Neural progenitor cell (in vitro differentiated cells): ENCODE measurements around the gene GP2. TPM values are rescaled to one million over a fixed set of nuclear protein-coding genes. Genes with fewer than 3 reads are reported as not detected.

Experiments
- DNase-seq: peaks from one replicate; pipeline ENCODE4 v3.0.0-alpha.2; 2016; ENCODE audit warnings: low spot score
- H2AFZ ChIP-seq: fragments of 200-600 bp; sonication (generic); replicated peaks from 2 replicates; pipeline ENCODE4 v1.6.1; 2016; ENCODE audit warnings: antibody characterized with exemption
- H3F3A ChIP-seq: fragments of 200-600 bp; sonication (generic); 2 replicates; pipeline ENCODE4 v1.6.1; 2016; ENCODE audit warnings: antibody characterized with exemption, low read depth
- H3K27ac ChIP-seq: fragments of 200-600 bp; sonication (generic); 2 replicates; pipeline ENCODE4 v1.5.1; 2016; ENCODE audit warnings: mild to moderate bottlenecking
- H3K27me3 ChIP-seq: fragments of 200-600 bp; sonication (generic); 2 replicates; pipeline ENCODE4 v1.6.1; 2016; ENCODE audit warnings: mild to moderate bottlenecking, moderate library complexity
- H3K36me3 ChIP-seq: fragments of 200-600 bp; sonication (generic); 2 replicates; pipeline ENCODE4 v1.5.1; 2016
- H3K4me1 ChIP-seq: fragments of 200-600 bp; sonication (generic); 2 replicates; pipeline ENCODE4 v1.6.1; 2016; ENCODE audit warnings: mixed run types
- H3K4me2 ChIP-seq: fragments of 200-600 bp; sonication (generic); 2 replicates; pipeline ENCODE4 v1.6.1; 2016
- H3K4me3 ChIP-seq: fragments of 200-600 bp; sonication (generic); 2 replicates; pipeline ENCODE4 v1.5.1; 2016
- H3K79me2 ChIP-seq: fragments of 200-600 bp; sonication (generic); 2 replicates; pipeline ENCODE4 v1.6.1; 2016; ENCODE audit warnings: low read depth
- H3K9ac ChIP-seq: fragments of 200-600 bp; sonication (generic); 2 replicates; pipeline ENCODE4 v1.6.1; 2016
- H3K9me3 ChIP-seq: fragments of 200-600 bp; sonication (generic); 2 replicates; pipeline ENCODE4 v1.5.1; 2016; ENCODE audit warnings: low read depth
- H4K20me1 ChIP-seq: fragments of 200-600 bp; sonication (generic); 2 replicates; pipeline ENCODE4 v1.6.1; 2016; ENCODE audit warnings: low read depth
- H3K27ac Mint-ChIP-seq: 3 replicates; pipeline ENCODE4 v1.8.0; 2021; ENCODE audit warnings: mixed read lengths
- H3K27me3 Mint-ChIP-seq: 2 replicates; pipeline ENCODE4 v1.8.0; 2022; ENCODE audit warnings: low read depth, mild to moderate bottlenecking, inconsistent platforms, moderate library complexity, mixed read lengths; ENCODE audit not compliant: insufficient read depth
- H3K36me3 Mint-ChIP-seq: 3 replicates; pipeline ENCODE4 v1.8.0; 2021; ENCODE audit warnings: mixed read lengths
- H3K4me1 Mint-ChIP-seq: 3 replicates; pipeline ENCODE4 v1.8.0; 2021; ENCODE audit warnings: mixed read lengths
- H3K4me3 Mint-ChIP-seq: 3 replicates; pipeline ENCODE4 v1.8.0; 2021; ENCODE audit warnings: mild to moderate bottlenecking, moderate library complexity, mixed read lengths
- H3K9me3 Mint-ChIP-seq: 3 replicates; pipeline ENCODE4 v1.8.0; 2020; ENCODE audit warnings: mixed read lengths
- CTCF ChIP-seq: fragments of 200-600 bp; sonication (generic); IDR thresholded peaks from 2 replicates; pipeline ENCODE4 v1.5.1; 2017; ENCODE audit warnings: antibody characterized with exemption, mild to moderate bottlenecking
- EZH2 ChIP-seq: fragments of 200-600 bp; sonication (generic); IDR thresholded peaks from 2 replicates; pipeline ENCODE4 v1.6.1; 2017; ENCODE audit warnings: antibody characterized with exemption, mild to moderate bottlenecking, moderate library complexity
- EZH2phosphoT487 ChIP-seq: fragments of 200-600 bp; sonication (generic); IDR thresholded peaks from 2 replicates; pipeline ENCODE4 v1.6.1; 2017; ENCODE audit warnings: antibody characterized with exemption
- total RNA-seq: library from RNA; depleted of rRNA; stranded (reverse); fragments of >200 nt; gene quantifications from 2 replicates; pipeline ENCODE4 v1.2.3, GENCODE V29; 2015; ENCODE audit warnings: low replicate concordance

The GP2 gene
- total RNA-seq, 1 donor from 2014 or later, result not detected

GRCh38 chr16:20329392-20330138 lies 2.3 kb upstream of the GP2 start:
- Mint-ChIP-seq H3K4me1 (peaks cover 10% of the 10 kb centered on the region), H3K4me3 (no peak overlapping the region), H3K27ac (no peak overlapping the region), H3K9me3 (no peaks in the 10 kb centered on the region), H3K36me3 (no peaks in the 10 kb centered on the region), H3K27me3 (peaks cover 12% of the 10 kb centered on the region)
- no peak overlapping the region for H3K27ac ChIP-seq
- no peaks in the 10 kb centered on the region for H3K27me3 ChIP-seq
- no peak overlapping the region for H3K9ac ChIP-seq
- TF ChIP-seq EZH2phosphoT487 (no peak), EZH2 (no peak), CTCF (no peak)
- no peaks in the 10 kb centered on the region for H3K79me2 ChIP-seq
- no peaks in the 10 kb centered on the region for H4K20me1 ChIP-seq
- no peak overlapping the region for H3K4me2 ChIP-seq
- H3K4me3 ChIP-seq, result no peak overlapping the region
- no peaks in the 10 kb centered on the region for H3K9me3 ChIP-seq
- no peak for DNase-seq
- H3F3A ChIP-seq, result no peaks in the 10 kb centered on the region
- H3K36me3 ChIP-seq, result no peaks in the 10 kb centered on the region
- H2AFZ ChIP-seq, result no peak overlapping the region
- H3K4me1 ChIP-seq, result no peaks in the 10 kb centered on the region

- H3K9me3 ChIP-seq, result no peaks in the 10 kb centered on the region
- Mint-ChIP-seq H3K9me3 (no peaks in the 10 kb centered on the region), H3K4me1 (no peaks in the 10 kb centered on the region), H3K36me3 (no peaks in the 10 kb centered on the region), H3K4me3 (no peak overlapping the region), H3K27ac (no peak overlapping the region), H3K27me3 (peaks cover 5% of the 10 kb centered on the region)
- DNase-seq, result no peak
- no peak overlapping the region for H3K4me2 ChIP-seq
- H3K79me2 ChIP-seq, result no peaks in the 10 kb centered on the region
- no peaks in the 10 kb centered on the region for H3K27me3 ChIP-seq
- no peak overlapping the region for H3K27ac ChIP-seq
- no peaks in the 10 kb centered on the region for H4K20me1 ChIP-seq
- no peaks in the 10 kb centered on the region for H3F3A ChIP-seq
- H3K4me3 ChIP-seq, result no peak overlapping the region
- TF ChIP-seq EZH2 (no peak), CTCF (no peak), EZH2phosphoT487 (no peak)
- no peak overlapping the region for H2AFZ ChIP-seq
- no peaks in the 10 kb centered on the region for H3K36me3 ChIP-seq
- no peak overlapping the region for H3K9ac ChIP-seq
- H3K4me1 ChIP-seq, result no peaks in the 10 kb centered on the region
These were observed 992 bp downstream of the GP2 start for GRCh38 chr16:20326321-20326720.

- no peaks in the 10 kb centered on the region for H4K20me1 ChIP-seq
- H3K4me3 Mint-ChIP-seq, result no peak overlapping the region
- H3K27ac Mint-ChIP-seq, result no peak overlapping the region
These were observed 2.3 kb downstream of the GP2 start for GRCh38 chr16:20325005-20325404.

More at GRCh38 chr16:20325005-20325404, 2.3 kb downstream of the GP2 start:
- Histone ChIP-seq H3K9me3 (no peaks in the 10 kb centered on the region), H3F3A (no peaks in the 10 kb centered on the region), H3K9ac (no peak overlapping the region), H3K79me2 (no peaks in the 10 kb centered on the region), H3K36me3 (no peaks in the 10 kb centered on the region), H3K4me1 (no peaks in the 10 kb centered on the region), H2AFZ (no peak overlapping the region), H3K4me2 (no peak overlapping the region), H3K4me3 (no peak overlapping the region), H3K27ac (no peak overlapping the region), H3K27me3 (no peaks in the 10 kb centered on the region)
- Mint-ChIP-seq H3K36me3 (no peaks in the 10 kb centered on the region), H3K4me1 (no peaks in the 10 kb centered on the region), H3K27me3 (peaks cover 8% of the 10 kb centered on the region), H3K9me3 (no peaks in the 10 kb centered on the region)
- TF ChIP-seq EZH2 (no peak), EZH2phosphoT487 (no peak), CTCF (no peak)
- no peak for DNase-seq
